Measurements from ENCODE around the gene RAB18.
"Not testable (repeated sequence)": the region's sequence is repeated elsewhere in the genome, so short reads cannot be mapped to it uniquely, and the experiment has no call there.

Gene RAB18

GRCh38 chr10:27504808-27505460, 830 bp downstream of the RAB18 start:
- DNase-seq (ENCODE audit: low spot score) = peak; percentile 2

DNA sequence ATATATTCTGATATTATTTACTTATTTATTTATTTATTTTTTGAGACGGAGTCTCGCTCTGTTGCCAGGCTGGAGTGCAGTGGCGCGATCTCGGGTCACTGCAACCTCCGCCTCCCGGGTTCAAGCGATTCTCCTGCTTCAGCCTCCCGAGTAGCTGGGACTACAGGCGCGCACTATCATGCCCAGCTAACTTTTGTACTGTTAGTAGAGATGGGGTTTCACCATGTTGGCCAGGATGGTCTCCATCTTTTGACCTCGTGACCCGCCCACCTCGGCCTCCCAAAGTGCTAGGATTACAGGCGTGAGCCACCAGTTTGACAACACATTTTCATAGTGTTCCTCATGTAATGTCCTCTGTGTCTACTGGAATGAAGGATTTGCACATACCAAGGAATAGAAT, 1.4 kb downstream of the RAB18 start:
- DNase-seq (ENCODE audit: low spot score) = not testable (repeated sequence)

- DNase-seq (ENCODE audit: low spot score) = no peak
Observed at GRCh38 chr10:27506280-27506679, 2.2 kb downstream of the RAB18 start.

- no peak for DNase-seq (ENCODE audit: low spot score)
Observed at GRCh38 chr10:27512548-27512947, 8.4 kb downstream of the RAB18 start.

DNA sequence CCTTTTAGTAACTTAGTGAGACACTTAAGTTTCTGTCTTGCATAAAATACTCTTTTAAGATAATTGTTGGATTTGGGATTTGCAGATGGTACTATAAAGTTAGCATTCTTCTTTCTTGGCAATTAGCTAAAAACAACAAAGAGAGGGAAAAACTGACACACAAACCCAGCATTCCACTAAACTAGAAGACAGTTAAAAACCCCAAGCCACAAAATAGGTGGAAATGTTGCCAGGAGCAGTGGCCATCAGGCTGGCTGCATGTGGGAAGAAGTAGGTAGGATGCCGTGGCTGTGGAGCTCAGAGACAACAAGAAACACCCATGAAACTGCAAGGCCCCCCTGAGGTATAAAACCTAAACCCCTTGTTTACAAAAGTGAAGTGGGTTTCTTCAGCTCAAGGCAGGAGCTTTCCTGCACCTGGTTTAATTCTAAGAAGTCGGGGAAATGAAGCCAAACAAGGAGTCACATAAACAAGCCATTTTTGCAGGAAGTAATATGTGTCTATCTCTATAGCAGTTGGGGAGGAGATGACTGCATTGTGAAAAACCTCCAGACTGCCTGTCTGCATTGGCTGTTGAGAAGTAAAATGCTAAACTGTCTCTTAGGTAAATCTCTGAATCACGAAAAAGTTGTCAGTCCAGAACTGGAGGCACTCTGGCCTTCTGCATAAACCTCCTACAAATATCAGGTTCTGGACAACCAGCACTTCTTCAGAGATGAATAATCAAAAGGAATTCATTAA, 9.5 kb downstream of the RAB18 start:
- DNase-seq (ENCODE audit: low spot score) = no peak

- no peak for DNase-seq (ENCODE audit: low spot score)
Observed at GRCh38 chr10:27514243-27514642, 10.1 kb downstream of the RAB18 start.

- DNase-seq (ENCODE audit: low spot score) = no peak
Observed at GRCh38 chr10:27518261-27518660, 14.2 kb downstream of the RAB18 start.

- DNase-seq (ENCODE audit: low spot score) = no peak
Observed at GRCh38 chr10:27525819-27526218, 21.7 kb downstream of the RAB18 start.

GRCh38 chr10:27526242-27526641, 22.1 kb downstream of the RAB18 start:
- DNase-seq (ENCODE audit: low spot score) = no peak

DNA sequence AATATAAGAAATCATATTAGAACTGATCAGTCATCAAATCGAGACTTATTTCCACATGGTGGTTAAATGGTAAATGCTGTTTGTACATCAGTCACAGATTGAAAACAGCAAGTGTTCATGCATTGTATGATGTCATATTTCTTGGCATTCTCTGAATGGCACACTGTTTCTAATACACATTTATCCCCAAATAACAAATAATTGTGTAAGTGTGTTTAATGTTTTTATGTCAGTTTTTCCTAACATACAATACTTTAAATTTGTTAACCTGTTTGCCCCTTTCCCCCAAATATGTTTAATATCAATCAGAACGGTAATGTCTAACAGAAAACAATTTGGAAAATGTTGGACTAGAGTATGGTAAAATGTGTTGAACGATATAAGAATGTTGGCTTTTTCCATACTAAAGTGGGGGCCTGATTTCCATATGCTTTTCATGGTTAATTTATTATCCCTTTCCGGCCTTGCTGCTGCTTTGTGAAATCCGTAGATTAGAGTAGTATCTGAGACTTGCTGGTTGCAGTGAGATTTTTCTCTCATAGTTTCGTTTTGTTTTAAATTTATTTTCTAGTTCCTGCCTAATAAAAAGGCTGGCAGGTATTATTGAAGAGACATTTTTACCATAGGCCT, 23.7 kb downstream of the RAB18 start:
- DNase-seq (ENCODE audit: low spot score) = no peak

- DNase-seq (ENCODE audit: low spot score) = no peak
Observed at GRCh38 chr10:27529010-27529783, 25.1 kb downstream of the RAB18 start.

GRCh38 chr10:27530477-27530876, 26.4 kb downstream of the RAB18 start:
- DNase-seq (ENCODE audit: low spot score) = no peak

GRCh38 chr10:27531336-27531847, 27.3 kb downstream of the RAB18 start:
- DNase-seq (ENCODE audit: low spot score) = no peak

DNA sequence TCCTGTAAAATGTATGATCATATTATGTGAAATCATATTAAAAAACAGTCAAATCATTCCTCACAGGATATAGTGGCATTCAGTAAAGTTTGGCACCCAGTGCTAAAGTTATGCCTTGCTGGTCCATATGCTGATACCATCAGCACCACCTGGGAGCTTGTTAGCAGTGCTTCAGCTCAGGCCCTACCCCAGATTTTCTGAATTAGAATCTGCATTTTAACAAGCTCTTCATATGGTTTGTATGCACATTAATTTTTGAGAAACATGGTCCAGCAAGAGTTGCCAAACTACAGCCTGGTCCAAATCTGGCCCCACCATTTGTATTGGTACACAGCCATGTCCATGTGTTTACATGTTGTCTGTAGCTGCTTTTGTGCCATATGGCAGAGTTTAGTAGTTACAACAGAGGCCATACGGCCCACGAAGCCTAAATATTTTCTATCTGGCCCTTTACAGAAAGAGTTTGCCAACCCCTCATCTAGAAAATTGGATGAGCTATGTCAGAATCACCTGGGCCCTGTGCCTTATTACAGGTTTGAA, 30.1 kb downstream of the RAB18 start:
- DNase-seq (ENCODE audit: low spot score) = no peak

DNA sequence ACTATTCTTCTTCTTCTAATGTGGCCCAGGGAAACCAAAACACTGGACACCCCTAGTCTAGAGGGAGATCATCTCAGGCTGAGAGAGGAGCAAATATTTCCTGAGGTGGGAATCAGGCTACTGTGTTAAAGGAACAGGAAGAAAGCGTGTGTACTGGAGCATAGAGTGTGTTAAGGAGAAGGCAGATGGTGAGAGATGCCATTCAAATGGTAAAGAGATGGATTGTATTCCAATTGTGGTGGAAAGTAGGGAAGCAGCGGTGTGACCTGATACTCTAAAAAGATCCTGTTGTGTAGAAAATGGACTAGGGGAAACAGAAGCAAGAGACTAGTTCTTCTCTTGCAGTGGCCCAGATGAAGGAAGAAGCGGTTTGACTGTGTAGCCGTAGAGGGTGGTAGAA, 31.2 kb downstream of the RAB18 start:
- DNase-seq (ENCODE audit: low spot score) = no peak

- no peak for DNase-seq (ENCODE audit: low spot score)
Observed at GRCh38 chr10:27536437-27536836, 32.3 kb downstream of the RAB18 start.

DNA sequence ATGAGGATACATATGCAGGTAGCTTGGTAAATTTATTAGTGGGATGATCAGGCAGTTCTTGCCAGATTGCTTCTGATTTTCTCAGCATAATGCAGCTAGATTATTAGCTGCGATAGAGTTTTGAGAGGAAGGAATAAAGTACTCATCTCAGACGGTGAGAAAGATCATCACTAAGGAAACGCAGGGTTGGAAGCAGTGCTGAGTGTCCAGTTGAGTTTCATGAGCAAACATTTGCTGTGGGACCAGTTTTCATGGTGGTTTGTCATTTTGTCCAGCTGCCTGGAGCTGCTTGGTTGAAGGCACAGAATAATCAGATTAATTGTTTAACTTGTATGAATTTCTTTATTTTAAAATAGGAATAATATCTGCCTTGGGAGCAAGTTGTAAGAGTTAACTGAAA, 33.1 kb downstream of the RAB18 start:
- DNase-seq (ENCODE audit: low spot score) = no peak

- DNase-seq (ENCODE audit: low spot score) = no peak
Observed at GRCh38 chr10:27537787-27538186, 33.7 kb downstream of the RAB18 start.

DNA sequence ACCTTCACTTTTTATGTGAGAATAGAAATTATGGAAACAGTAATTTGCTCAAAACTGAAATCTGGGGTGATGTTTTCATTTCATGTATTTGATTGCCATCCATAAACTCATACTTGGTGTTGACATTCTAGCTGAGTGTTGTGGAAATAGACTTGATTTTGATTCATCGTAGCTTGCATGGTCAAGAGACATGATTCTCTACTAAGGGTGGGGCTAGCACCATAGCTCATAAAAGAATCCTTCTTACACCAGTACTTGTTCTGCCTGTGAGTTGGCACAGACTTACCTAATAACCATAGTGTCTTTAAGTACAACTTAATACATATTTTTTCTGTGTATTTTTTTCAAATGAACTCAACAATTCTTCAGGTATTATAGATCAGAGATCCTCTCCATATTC, 36.6 kb downstream of the RAB18 start:
- DNase-seq (ENCODE audit: low spot score) = no peak

GRCh38 chr10:27541796-27542729, 38.0 kb downstream of the RAB18 start:
- DNase-seq (ENCODE audit: low spot score) = no peak

GRCh38 chr10:27542812-27543211, 38.7 kb downstream of the RAB18 start:
- DNase-seq (ENCODE audit: low spot score) = no peak
